HFFc6 (cell line): ENCODE measurements around the gene RWDD1. TPM values are rescaled to one million over a fixed set of nuclear protein-coding genes. Genes with fewer than 3 reads are reported as not detected.

Experiments used
- DNase-seq: peaks from one replicate; pipeline ENCODE4 v3.0.0-alpha.2; 2018
- H3K27ac Mint-ChIP-seq: 2 replicates; pipeline ENCODE4 v1.8.0; 2020; ENCODE audit warnings: mild to moderate bottlenecking, mixed read lengths
- H3K27me3 Mint-ChIP-seq: 2 replicates; pipeline ENCODE4 v1.8.0; 2021; ENCODE audit warnings: mild to moderate bottlenecking, moderate library complexity, mixed read lengths; ENCODE audit not compliant: insufficient read depth
- H3K36me3 Mint-ChIP-seq: 2 replicates; pipeline ENCODE4 v1.8.0; 2021; ENCODE audit warnings: low read depth, mixed read lengths
- H3K4me1 Mint-ChIP-seq: 2 replicates; pipeline ENCODE4 v1.8.0; 2020; ENCODE audit warnings: low read depth, mixed read lengths
- H3K4me3 Mint-ChIP-seq: 2 replicates; pipeline ENCODE4 v1.8.0; 2020; ENCODE audit warnings: mild to moderate bottlenecking, moderate library complexity, mixed read lengths
- H3K9me3 Mint-ChIP-seq: 2 replicates; pipeline ENCODE4 v1.8.0; 2020; ENCODE audit warnings: mild to moderate bottlenecking, mixed read lengths
- CTCF ChIP-seq: fragments of 200-600 bp; sonication (generic); IDR thresholded peaks from 2 replicates; pipeline ENCODE4 v1.5.0; 2021; ENCODE audit warnings: antibody characterized with exemption, mild to moderate bottlenecking
- total RNA-seq, 6 experiments: library from RNA; stranded (reverse); fragmentation: NEBNext Ultra II Directional; extraction: Animal tissue kit (Norgen Biotek cat#: 25700); gene quantifications; 2 replicates in 1 of 6; 3 replicates in 5 of 6; pipeline ENCODE4 v1.2.3, GENCODE V29; 2021

RWDD1 gene
- total RNA-seq, 6 experiments from 2014 or later: 77.9 to 90.4 (median 86.5) TPM

DNA sequence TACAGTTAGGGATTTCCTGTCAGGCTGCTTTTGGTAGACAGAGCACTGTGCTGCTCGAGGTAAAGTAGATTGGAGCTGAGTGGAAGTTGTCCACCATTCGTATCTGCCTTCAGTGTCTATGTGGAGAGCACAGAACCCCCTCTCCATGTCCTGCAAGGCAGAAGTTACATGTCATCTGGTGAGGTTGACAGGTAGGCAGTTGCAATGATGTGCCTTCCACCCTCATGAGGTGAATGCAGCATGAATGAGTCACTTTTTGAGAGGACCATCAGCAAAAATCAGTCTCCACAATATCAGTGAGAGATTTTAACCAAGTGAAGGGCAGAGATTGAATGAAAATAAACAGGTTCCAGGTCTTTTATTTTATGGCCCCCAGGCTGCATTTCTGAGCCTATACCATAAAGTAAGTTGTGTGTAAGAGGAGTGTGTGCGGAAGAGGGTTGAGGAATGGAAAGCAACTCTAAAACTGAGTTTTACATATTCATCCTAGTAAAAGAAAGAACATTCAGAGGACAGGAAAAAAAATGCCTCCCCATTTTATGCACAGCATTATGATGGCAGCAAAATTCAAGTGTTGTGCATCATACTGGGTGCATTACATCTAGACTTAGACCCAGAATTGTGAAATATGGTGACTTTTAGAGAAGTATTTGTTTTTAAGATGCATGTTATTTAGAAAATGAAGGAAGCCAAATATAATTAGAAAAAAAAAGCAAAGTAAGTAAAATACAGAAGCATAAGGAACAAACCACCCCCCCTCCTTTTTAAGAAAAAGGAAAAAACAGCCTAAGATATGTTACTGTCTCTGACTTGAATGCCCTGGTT lies 41.6 kb upstream of the RWDD1 start:
- Mint-ChIP-seq H3K9me3 (no peaks in the 10 kb centered on the region), H3K36me3 (no peaks in the 10 kb centered on the region), H3K4me3 (peak overlapping the region; percentile 64), H3K4me1 (peaks cover 55% of the 10 kb centered on the region), H3K27me3 (no peaks in the 10 kb centered on the region), H3K27ac (peak overlapping the region; percentile 57)
- no peak for TF ChIP-seq CTCF
- DNase-seq: no peak

DNA sequence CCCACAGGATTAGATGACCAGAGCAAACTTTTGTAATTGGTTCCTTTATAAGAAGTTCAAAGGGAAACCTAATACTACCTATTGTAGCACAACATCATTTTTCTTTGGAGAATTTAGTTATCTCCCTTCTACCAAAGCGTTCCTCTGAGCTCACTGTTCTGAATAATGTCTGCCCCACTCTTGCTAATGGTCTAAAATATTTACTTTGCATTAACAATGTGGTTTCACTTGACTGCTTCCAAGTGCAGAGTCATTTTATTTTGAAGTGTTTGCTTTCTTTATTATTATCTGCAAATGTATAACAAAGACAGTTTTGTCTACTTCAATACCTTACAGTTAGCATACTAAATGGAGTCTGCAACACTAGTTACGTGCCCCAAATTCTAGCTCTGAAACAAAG lies 40.9 kb upstream of the RWDD1 start:
- Mint-ChIP-seq H3K27ac (peak overlapping the region; percentile 57), H3K9me3 (no peaks in the 10 kb centered on the region), H3K4me1 (peaks cover 62% of the 10 kb centered on the region), H3K4me3 (peak overlapping the region; percentile 64), H3K36me3 (no peaks in the 10 kb centered on the region), H3K27me3 (no peaks in the 10 kb centered on the region)
- no peak for TF ChIP-seq CTCF
- DNase-seq: peak; percentile 28

DNA sequence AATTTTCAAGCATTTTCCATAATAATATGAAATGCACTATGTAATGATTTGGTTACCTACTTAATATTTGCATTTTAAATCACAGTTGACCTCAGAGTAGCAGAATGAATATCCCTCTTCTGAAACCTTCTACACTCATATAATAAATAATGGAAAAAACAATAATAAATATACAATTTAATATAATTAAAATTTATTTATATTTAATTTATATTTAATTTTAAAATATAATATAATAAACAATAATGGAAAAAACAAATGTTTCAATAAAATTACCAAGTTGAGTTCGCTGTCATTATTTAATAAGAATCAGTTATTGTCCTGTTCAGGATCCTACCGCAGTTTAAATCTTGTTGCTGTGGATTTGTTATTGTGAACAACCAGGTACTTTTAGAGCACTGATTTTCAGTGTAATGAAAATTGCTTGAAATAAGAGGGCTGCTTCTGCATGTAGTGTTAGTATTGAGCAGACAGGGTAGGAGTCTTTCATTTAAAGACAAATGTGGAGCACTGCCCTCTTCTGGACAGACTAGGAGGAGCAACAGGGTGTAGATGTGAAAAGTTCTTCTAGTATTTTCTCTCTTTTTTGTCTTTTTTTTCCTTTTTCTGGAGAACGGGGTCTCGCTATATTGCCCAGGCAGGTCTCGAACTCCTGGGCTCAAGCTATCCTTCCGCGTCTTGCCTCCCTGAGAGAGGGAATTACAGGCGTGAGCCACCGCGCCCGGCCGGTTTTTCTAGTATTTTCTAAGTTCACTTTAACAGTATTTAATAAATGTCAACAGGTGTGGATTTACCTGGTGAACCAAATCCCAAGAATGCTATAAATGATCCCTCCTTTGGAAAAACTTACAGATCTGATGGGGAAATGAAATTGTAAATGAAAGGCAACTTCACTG lies 39.4 kb upstream of the RWDD1 start:
- Mint-ChIP-seq H3K36me3 (no peaks in the 10 kb centered on the region), H3K4me3 (no peak overlapping the region), H3K9me3 (no peaks in the 10 kb centered on the region), H3K27ac (no peak overlapping the region), H3K4me1 (peaks cover 72% of the 10 kb centered on the region), H3K27me3 (no peaks in the 10 kb centered on the region)
- DNase-seq: peak; percentile 73
- TF ChIP-seq CTCF: peak; percentile 91

GRCh38 chr6:116533233-116533957 lies 37.9 kb upstream of the RWDD1 start:
- Mint-ChIP-seq H3K27me3 (no peaks in the 10 kb centered on the region), H3K4me1 (peaks cover 73% of the 10 kb centered on the region), H3K4me3 (no peak overlapping the region), H3K9me3 (no peaks in the 10 kb centered on the region), H3K27ac (peak overlapping the region; percentile 15; the same call in 1 of the 2 replicates), H3K36me3 (no peaks in the 10 kb centered on the region)
- DNase-seq: no peak
- TF ChIP-seq CTCF: no peak

DNA sequence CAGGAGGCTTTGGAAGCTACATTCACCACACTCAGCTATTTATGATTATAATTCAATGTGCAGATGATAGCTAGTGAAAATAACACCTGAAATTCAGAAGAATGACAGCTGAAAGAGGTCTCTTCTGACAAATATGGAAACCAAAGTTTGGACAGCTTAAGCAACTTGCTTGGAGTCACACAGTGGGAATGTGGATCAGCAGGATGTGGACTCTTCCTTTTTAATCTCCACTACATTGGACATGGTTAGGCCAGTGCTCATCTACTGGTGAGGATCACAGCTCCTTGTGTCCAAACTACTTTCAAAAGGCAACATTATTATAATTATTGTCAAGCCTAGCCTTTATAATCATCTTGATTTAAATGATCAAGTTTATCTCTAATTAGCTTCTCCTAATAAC lies 36.2 kb upstream of the RWDD1 start:
- TF ChIP-seq CTCF: no peak
- Mint-ChIP-seq H3K27ac (no peak overlapping the region; the same call in 1 of the 2 replicates), H3K4me3 (no peak overlapping the region), H3K9me3 (no peaks in the 10 kb centered on the region), H3K36me3 (no peaks in the 10 kb centered on the region), H3K27me3 (0 out of 2 replicates have a peak, but pooled peaks cover 3% of the 10 kb centered on the region), H3K4me1 (peaks cover 61% of the 10 kb centered on the region)
- peak; percentile 23 for DNase-seq
